ENCODE measurements around the gene GRPEL1.

The GRPEL1 gene

GRCh38 chr4:7059662-7060061, 8.2 kb downstream of the GRPEL1 start:
- no peak for ATAC-seq
- TF ChIP-seq ZNF565 (CRISPR knock-in tag; conservative IDR thresholded peaks at IDR 0.05; ENCODE audit: low read depth) (no peak), ZNF8 (CRISPR knock-in tag; IDR thresholded peaks at IDR 0.05) (no peak), OSR1 (CRISPR knock-in tag; IDR thresholded peaks at IDR 0.05) (no peak), POU6F1 (CRISPR knock-in tag; IDR thresholded peaks at IDR 0.05; ENCODE audit: borderline replicate concordance, low read depth) (no peak), ISL1 (CRISPR knock-in tag; IDR thresholded peaks at IDR 0.05) (no peak)

- TF ChIP-seq ZNF70 (CRISPR knock-in tag; IDR thresholded peaks at IDR 0.05) (no peak), PATZ1 (CRISPR knock-in tag; IDR thresholded peaks at IDR 0.05; ENCODE audit: borderline replicate concordance) (no peak), BACH2 (CRISPR knock-in tag; IDR thresholded peaks at IDR 0.05; ENCODE audit: borderline replicate concordance) (no peak), ZNF8 (CRISPR knock-in tag; IDR thresholded peaks at IDR 0.05) (no peak), ARNTL (CRISPR knock-in tag; IDR thresholded peaks at IDR 0.05; ENCODE audit: borderline replicate concordance, low read depth) (no peak), ESRRG (CRISPR knock-in tag; IDR thresholded peaks at IDR 0.05) (no peak), TCF4 (CRISPR knock-in tag; IDR thresholded peaks at IDR 0.05; ENCODE audit: borderline replicate concordance) (no peak), GLIS3 (CRISPR knock-in tag; IDR thresholded peaks at IDR 0.05) (no peak), CSRNP3 (CRISPR knock-in tag; IDR thresholded peaks at IDR 0.05) (no peak), CSDC2 (CRISPR knock-in tag; IDR thresholded peaks at IDR 0.05) (no peak), TOX (CRISPR knock-in tag; IDR thresholded peaks at IDR 0.05; ENCODE audit: borderline replicate concordance) (no peak), ZFP30 (CRISPR knock-in tag; IDR thresholded peaks at IDR 0.05) (no peak), CREB5 (CRISPR knock-in tag; IDR thresholded peaks at IDR 0.05; ENCODE audit: low read depth) (no peak), ZNF565 (CRISPR knock-in tag; conservative IDR thresholded peaks at IDR 0.05; ENCODE audit: low read depth) (no peak)
- ATAC-seq: no peak
Observed at GRCh38 chr4:7058792-7059191, 9.1 kb downstream of the GRPEL1 start.

- TF ChIP-seq GLIS3 (CRISPR knock-in tag; IDR thresholded peaks at IDR 0.05) (no peak), ARNTL (CRISPR knock-in tag; IDR thresholded peaks at IDR 0.05; ENCODE audit: borderline replicate concordance, low read depth) (no peak)
- ATAC-seq: no peak
Observed at GRCh38 chr4:7055990-7056325, 11.9 kb downstream of the GRPEL1 start.

- ATAC-seq: peak; percentile 27; the same call in 1 of the 3 replicates
- TF ChIP-seq RARB (CRISPR knock-in tag; IDR thresholded peaks at IDR 0.05): no peak
- no peak for TF ChIP-seq CSDC2 (CRISPR knock-in tag; IDR thresholded peaks at IDR 0.05)
- TF ChIP-seq SNAI2 (CRISPR knock-in tag; IDR thresholded peaks at IDR 0.05): no peak
- TF ChIP-seq BACH2 (CRISPR knock-in tag; IDR thresholded peaks at IDR 0.05; ENCODE audit: borderline replicate concordance): no peak
- TF ChIP-seq ARNTL (CRISPR knock-in tag; IDR thresholded peaks at IDR 0.05; ENCODE audit: borderline replicate concordance, low read depth): no peak
- TF ChIP-seq ZFP3 (CRISPR knock-in tag; IDR thresholded peaks at IDR 0.05): no peak
- TF ChIP-seq ESRRG (CRISPR knock-in tag; IDR thresholded peaks at IDR 0.05): no peak
- TF ChIP-seq TSHZ2 (CRISPR knock-in tag; IDR thresholded peaks at IDR 0.05): no peak
- TF ChIP-seq PATZ1 (CRISPR knock-in tag; IDR thresholded peaks at IDR 0.05; ENCODE audit: borderline replicate concordance): no peak
- no peak for TF ChIP-seq ZNF565 (CRISPR knock-in tag; conservative IDR thresholded peaks at IDR 0.05; ENCODE audit: low read depth)
- no peak for TF ChIP-seq TOX (CRISPR knock-in tag; IDR thresholded peaks at IDR 0.05; ENCODE audit: borderline replicate concordance)
- no peak for TF ChIP-seq ZNF70 (CRISPR knock-in tag; IDR thresholded peaks at IDR 0.05)
- no peak for TF ChIP-seq GLIS3 (CRISPR knock-in tag; IDR thresholded peaks at IDR 0.05)
- TF ChIP-seq POU6F1 (CRISPR knock-in tag; IDR thresholded peaks at IDR 0.05; ENCODE audit: borderline replicate concordance, low read depth): no peak
- TF ChIP-seq ZFP30 (CRISPR knock-in tag; IDR thresholded peaks at IDR 0.05): no peak
Observed at GRCh38 chr4:7055111-7055989, 12.5 kb downstream of the GRPEL1 start.

Measured in SK-N-SH treated with all-trans-retinoic acid at 6 μM for 48 hours (cell line).